Stimulated activated naive CD4-positive, alpha-beta T cell treated with Interleukin-2 at 50 U/mL for 16 hours (primary cell): ENCODE measurements around the gene ANKRD61.
"Not testable (repeated sequence)": the region's sequence is repeated elsewhere in the genome, so short reads cannot be mapped to it uniquely, and the experiment has no call there.

Experiments
- DNase-seq: peaks from one replicate; lab custom pipeline; 2025; lab: John Stamatoyannopoulos, UW

The ANKRD61 gene

DNA sequence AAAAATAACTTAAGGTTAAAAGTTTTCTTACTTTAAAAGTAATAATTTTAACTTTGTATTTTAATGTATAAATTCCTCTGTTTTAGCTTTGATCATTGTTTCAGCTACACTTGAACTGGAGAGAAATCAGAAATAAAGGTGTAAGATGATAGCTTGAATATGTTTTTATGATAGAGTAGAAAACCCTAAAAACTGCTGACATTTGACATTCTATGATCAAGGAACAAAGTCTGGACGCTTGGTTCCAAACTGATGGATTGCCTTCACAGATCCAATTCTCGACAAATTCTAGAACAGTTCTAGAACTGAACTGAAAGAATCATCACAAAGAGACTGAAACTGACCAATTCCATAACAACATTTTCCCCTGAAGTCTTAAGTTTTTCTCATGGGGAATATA is at the start of gene ANKRD61:
Gene ANKRD61, plus strand, starts transcription at position 389 of the 400 bp plus-strand sequence. Its CDS starts 0 bp downstream, at position 389.
- no peak for DNase-seq

DNA sequence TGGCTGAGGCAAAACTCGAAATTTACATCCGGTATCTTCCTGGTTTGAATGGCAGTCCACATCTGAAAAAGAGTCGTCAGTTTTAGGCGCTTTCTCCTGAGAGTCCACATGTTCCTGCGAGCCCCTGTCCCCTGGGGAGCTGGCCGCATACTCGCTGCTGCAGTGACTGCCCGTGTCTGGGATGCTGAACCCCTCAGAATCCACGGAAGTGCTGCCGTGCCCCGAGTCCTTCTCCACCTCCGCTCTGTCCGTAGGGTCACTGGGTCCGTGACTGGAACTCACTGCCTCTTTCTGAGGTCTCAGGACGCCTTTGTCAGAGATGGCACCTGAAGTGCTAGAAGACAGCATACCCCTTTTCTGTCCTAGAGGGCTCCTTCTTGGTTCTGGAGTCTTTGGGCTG is 44.1 kb upstream of the ANKRD61 start:
- not testable (repeated sequence) for DNase-seq

DNA sequence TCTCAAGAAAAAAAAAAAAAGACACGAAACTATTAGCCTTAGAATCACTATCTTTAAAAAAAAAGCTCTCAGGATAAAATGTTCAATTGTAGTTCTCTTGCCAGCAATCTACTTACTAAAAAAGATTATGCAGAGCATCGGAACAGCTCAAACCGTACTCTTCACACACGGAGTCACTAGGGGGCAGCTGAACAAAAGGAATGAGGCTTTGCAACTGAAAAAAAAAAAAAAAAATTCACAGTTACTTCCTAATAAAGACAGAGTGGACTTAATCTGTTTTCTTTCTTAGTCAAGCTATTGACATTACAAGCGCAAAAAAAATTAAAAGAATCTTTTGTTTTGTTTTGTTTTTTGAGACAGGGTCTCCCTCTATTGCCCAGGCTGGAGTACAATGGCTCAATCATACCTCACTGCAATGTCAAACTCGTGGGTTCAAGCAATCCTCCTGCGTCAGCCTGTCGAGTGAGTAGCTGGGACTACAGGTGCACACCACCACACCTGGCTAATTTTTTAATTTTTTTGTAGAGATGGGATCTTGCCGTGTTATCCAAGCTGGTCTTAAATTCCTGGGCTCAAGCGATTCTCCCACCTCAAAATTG is 33.9 kb upstream of the ANKRD61 start:
- peak; percentile 20 for DNase-seq

- no peak for DNase-seq
These were observed 23.8 kb upstream of the ANKRD61 start for GRCh38 chr7:6007386-6007785.

GRCh38 chr7:6007835-6008590 is 23.2 kb upstream of the ANKRD61 start:
- not testable (repeated sequence) for DNase-seq

DNA sequence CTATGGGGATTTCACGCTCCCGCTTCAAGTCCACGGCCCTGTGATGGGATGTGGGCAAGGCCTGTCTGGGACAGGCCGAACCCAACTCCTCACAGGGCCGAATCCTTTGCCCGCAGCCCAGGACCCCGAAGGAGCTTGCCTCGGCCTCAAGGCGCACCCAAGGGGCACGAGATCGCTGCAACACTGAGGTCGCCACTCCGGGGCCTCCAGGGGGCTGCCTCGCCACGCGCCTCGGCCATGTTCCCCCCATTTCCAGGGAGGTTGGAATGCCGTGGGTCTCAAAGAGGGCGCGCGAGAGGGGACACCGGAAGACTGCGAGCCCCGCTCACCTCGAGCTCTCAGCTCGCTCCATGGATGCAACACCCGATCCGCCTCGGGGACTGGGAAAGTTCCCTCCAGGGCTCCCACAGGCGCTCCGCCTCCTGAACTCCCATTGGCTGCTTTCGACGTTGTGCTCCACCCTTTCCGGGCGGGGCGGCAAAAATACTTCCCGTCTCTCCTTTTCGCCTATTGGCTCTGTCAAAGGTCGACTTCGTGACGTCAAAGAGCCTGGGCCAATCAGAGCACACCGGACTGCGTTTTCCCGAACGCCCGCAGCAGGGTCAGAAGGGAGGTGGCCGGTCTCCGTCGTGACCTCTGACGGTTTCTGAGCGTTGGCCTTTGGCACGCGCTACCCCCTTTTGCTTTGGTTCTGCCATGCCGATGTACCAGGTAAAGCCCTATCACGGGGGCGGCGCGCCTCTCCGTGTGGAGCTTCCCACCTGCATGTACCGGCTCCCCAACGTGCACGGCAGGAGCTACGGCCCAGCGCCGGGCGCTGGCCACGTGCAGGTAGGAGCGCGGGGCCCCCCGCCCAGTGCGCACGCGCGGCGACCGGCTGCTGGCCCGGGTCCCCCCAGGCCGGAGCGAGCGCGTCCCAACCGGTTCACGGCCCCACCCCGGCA is 22.2 kb upstream of the ANKRD61 start, which contains the start of the genes AIMP2 and PMS2:
Gene AIMP2, plus strand, starts transcription at position 605 of the 944 bp plus-strand sequence. Its CDS starts 92 bp downstream, at position 697.
Gene PMS2, minus strand, starts transcription at position 382 of the 944 bp plus-strand sequence. Its CDS starts 30 bp downstream, at position 352.
- peak; percentile 97 for DNase-seq

DNA sequence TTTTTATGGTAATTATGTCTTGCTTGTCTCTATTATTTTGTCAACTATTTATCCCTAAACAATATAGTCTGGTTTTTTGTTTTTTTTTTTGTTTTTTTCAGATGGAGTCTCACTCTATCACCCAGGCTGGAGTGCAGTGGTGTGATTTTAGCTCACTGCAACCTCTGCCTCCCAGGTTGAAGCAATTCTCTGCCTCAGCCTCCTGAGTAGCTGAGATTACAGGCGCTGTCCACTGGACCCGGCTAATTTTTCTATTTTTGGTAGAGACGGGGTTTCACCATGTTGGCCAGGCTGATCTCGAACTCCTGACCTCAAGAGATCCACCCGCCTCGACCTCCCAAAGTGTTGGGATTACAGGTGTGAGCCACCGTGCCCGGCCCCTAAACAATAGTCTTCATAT is 20.8 kb upstream of the ANKRD61 start:
- not testable (repeated sequence) for DNase-seq

DNA sequence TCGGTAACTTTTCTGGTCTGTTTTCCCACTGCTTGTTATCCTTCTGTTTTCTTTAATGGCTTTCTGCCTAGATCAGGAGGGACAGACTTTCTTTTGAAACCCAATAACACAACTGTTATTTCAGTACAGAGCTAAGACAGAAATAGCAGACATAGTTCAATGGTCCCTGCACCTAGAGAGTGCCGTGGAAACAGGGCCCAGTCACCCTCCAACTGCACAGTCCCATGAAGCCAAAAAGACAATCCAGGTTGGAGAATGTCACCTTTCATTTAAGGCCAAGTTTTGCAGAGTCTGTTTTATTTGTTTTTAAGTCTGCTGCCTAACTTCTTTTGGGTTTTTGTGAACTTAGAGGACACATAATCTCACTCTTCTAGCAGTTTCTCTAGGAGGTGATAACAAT is 19.6 kb upstream of the ANKRD61 start:
- DNase-seq = no peak

GRCh38 chr7:6012355-6013104 is 18.6 kb upstream of the ANKRD61 start:
- no peak for DNase-seq

DNA sequence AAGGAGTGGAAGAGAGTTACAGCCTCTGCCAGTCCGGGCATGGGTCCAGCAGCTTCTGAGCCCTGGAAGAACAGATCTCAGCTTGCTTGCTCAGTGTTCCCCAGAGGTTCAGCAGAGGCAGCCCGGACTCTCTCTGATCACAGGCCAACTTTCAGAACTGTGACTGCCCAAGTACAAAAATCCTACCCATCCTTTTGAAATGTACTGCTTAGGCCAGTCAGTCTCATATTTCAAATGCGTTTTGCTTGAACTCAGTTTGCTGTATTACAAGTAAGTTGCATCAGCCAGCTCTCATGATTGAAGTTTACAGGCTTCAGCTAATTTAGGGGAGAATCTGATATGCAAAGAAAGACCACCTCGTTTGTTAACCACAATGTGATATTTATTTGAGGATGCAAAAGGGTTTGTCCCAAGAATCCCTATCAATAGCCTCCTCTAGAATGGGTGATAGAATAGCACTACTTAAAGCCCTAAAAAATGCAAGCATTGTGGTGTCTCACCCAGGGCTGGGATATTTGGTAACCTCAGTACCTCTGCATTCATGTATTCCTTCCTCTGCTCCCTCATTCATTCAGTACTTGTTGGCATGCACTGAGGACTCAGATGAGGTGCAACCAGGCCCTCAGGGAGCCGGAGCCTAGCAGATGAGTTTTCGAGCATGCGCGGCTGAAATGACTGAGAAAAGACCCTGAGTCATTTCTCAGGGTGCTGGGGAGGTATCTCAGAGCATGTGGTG is 15.1 kb upstream of the ANKRD61 start:
- DNase-seq = no peak

- no peak for DNase-seq
These were observed 14.6 kb upstream of the ANKRD61 start for GRCh38 chr7:6016653-6016966.

- no peak for DNase-seq
These were observed 10.5 kb upstream of the ANKRD61 start for GRCh38 chr7:6020371-6021286.

- DNase-seq = no peak
These were observed 8.5 kb upstream of the ANKRD61 start for GRCh38 chr7:6022707-6023106.

GRCh38 chr7:6023974-6024435 is 7.2 kb upstream of the ANKRD61 start:
- no peak for DNase-seq

GRCh38 chr7:6026011-6026819 is 5.0 kb upstream of the ANKRD61 start:
- peak; percentile 48 for DNase-seq

GRCh38 chr7:6026820-6027311 is 4.3 kb upstream of the ANKRD61 start:
- DNase-seq = no peak

- DNase-seq = no peak
These were observed 3.3 kb upstream of the ANKRD61 start for GRCh38 chr7:6027806-6028365.

DNA sequence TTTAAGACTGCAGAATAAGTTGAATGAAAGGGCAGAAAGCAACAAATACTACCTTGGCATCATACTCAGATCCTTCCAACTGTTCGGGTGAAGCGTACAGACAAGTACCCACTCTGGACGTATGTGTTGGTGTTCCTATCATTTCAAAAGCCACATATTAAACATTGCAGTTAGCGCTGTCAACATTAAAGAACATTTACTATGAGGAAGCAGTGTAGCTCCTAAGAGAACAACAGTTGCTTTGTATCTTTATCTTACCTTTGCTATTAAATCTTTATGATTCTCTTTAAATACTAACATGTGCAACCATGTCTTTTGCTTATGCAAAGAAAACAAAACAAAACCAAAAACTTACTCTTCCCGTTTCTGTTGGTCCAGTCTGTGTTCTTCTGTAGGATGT is 2.6 kb upstream of the ANKRD61 start:
- no peak for DNase-seq
